GM18511 (cell line): ENCODE data around the gene KCNK15.

ENCODE experiments used
- ATAC-seq: cut with Tn5 transposase; IDR thresholded peaks from one replicate; pipeline ENCODE4 v1.9.1; 2021; ENCODE audit warnings: mild to moderate bottlenecking, moderate library complexity; ENCODE audit not compliant: unreplicated experiment

KCNK15 gene

DNA sequence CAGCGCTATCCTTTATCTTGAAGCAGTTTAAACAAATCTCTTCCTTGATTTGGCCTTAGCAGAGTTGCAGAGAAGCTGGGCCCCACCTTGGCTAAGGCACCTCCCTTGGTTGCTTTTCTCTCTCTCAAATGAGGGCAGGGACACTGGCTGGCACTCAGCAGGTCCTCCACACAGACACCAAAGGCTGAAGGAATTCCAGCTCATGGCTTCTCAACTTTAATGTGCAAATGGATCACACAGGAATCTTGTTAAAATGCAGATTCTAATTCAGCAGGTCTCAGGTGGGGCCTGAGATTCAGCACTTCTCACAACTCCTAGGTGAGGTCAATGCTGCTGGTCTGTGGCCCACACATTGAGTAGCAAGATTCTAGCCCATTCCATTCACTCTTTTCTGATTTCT is 39.0 kb downstream of the KCNK15 start:
- no peak for ATAC-seq

GRCh38 chr20:44785768-44786167 is 40.1 kb downstream of the KCNK15 start:
- ATAC-seq: no peak

DNA sequence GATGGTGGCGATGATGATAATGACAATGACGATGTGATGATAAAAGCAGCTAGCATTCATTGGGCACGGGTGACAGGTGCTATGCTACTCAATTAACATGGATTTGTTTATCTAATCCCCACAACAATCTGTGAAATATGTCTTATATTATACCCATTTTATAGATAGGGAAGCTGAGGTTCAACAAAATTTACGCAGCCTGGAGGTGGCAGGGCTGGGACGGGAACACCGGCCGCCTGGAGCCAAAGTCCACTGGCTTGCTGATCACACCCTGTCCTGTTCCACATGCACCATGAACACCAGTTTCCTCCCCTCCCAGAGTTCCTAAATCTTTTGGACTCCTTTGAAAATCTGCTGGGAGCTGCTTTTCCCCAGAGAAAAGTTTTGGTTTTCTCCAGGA is 41.6 kb downstream of the KCNK15 start:
- no peak for ATAC-seq

GRCh38 chr20:44788706-44789456 is 43.2 kb downstream of the KCNK15 start:
- no peak for ATAC-seq

GRCh38 chr20:44790638-44791393 is 45.2 kb downstream of the KCNK15 start:
- ATAC-seq: no peak

DNA sequence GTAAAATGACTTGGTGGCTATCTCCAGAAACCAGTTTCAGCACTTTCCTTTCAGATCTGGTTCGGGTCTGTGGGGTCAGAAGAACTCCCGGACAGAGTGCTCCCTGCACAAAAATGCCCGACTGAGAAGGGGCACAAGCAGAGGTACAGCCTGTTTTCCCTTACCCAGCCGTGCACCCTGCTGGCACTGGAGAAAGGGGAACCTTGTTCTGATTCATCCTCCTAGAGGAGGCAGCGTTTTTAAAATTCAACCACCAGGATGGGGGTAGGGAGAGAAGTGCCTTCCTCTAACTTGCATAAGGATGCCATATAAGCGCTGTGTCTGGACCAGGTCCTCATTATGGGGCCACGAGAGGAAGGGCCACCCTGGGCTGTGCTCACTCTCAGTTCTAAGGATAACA is 47.1 kb downstream of the KCNK15 start:
- ATAC-seq: no peak

GRCh38 chr20:44795836-44796235 is 50.2 kb downstream of the KCNK15 start:
- no peak for ATAC-seq

GRCh38 chr20:44796311-44796710 is 50.6 kb downstream of the KCNK15 start:
- no peak for ATAC-seq

GRCh38 chr20:44796758-44797457 is 51.2 kb downstream of the KCNK15 start:
- no peak for ATAC-seq

- no peak for ATAC-seq
Measured at GRCh38 chr20:44799691-44800090, 54.0 kb downstream of the KCNK15 start.

- ATAC-seq: no peak
Measured at GRCh38 chr20:44800391-44801046, 54.9 kb downstream of the KCNK15 start.
